HG03565 (cell line): ENCODE data around the gene SPDYE11.
"Not testable (repeated sequence)": the region's sequence is repeated elsewhere in the genome, so short reads cannot be mapped to it uniquely, and the experiment has no call there.

Experiments
- ATAC-seq: cut with Tn5 transposase; IDR thresholded peaks from one replicate; pipeline ENCODE4 v1.9.1; 2021; ENCODE audit warnings: mild to moderate bottlenecking, moderate library complexity; ENCODE audit not compliant: unreplicated experiment

Gene SPDYE11

DNA sequence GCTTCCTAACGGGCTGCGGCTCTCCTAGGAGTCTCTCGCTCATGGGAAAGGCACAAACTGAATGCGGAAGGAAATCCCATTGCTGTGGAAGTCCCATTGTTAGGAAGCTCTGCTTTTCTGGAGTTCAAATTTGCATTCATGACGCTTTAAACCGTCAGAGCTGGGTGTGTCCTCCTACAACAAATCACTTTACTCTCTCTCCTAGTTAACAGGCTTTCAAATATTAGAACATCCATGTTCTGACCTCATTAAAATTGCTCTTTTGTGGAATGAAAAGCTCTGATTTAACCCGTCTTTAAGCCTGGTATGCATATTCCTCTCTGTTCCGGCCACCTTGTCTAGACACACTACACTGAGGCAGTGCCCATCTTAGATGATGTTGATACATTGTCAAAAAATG is at the start of gene SPDYE11:
SPDYE11 (minus strand) TSS at position 101 of the 400 bp plus-strand sequence. CDS start 1,800 bp downstream, outside the sequence.
- ATAC-seq: not testable (repeated sequence)

GRCh38 chr7:73085938-73086337 is 28.2 kb upstream of the SPDYE11 start, which contains the start of gene SPDYE9:
SPDYE9 (minus strand) TSS chr7:73086038; CDS start chr7:73084238, 1,800 bp downstream.
- not testable (repeated sequence) for ATAC-seq

DNA sequence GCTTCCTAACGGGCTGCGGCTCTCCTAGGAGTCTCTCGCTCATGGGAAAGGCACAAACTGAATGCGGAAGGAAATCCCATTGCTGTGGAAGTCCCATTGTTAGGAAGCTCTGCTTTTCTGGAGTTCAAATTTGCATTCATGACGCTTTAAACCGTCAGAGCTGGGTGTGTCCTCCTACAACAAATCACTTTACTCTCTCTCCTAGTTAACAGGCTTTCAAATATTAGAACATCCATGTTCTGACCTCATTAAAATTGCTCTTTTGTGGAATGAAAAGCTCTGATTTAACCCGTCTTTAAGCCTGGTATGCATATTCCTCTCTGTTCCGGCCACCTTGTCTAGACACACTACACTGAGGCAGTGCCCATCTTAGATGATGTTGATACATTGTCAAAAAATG is 28.0 kb downstream of the SPDYE11 start, which contains the start of gene SPDYE8:
SPDYE8 (minus strand) TSS at position 101 of the 400 bp plus-strand sequence. CDS start 1,800 bp downstream, outside the sequence.
- ATAC-seq: not testable (repeated sequence)

DNA sequence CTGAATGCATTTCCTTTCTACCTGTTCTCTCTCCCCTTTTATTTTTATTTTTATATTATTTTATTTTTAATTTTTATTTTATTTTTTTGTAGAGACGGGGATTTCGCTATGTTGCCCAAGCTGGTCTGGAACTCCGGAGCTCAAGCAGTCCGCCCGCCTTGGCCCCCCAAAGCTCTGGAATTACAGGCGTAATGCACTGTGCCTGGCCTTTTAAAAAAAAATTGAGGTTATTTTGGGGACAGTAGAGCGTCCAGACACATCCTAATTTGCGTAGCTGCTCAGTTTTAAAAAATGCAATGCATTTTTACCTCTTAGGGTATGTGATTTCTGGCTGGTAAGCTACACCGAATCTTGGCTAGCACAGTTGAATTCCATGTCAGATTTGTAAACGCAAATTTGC is 51.2 kb downstream of the SPDYE11 start:
- not testable (repeated sequence) for ATAC-seq

DNA sequence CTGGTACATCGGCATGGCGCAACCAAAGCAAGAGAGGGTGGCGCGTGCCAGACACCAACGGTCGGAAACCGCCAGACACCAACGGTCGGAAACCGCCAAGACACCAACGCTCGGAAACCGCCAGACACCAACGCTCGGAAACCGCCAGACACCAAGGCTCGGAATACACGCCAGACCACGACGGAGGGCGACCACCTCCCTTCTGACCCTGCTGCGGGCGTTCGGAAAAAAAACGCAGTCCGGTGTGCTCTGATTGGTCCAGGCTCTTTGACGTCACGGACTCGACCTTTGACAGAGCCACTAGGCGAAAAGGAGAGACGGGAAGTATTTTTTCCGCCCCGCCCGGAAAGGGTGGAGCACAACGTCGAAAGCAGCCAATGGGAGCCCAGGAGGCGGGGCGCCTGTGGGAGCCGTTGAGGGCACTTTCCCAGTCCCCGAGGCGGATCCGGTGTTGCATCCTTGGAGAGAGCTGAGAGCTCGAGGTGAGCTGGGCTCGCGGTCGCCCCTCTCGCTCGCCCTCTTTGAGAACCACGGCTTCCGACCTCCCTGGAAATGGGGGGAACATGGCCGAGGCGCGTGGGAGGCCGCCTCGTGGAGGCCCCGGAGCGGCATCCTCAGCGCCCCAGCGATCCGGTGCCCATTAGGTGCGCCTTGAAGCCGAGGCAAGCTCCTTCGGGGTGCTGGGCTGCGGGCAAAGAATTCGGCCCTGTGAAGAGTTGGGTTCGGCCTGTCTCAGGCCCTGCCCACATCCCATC is 51.8 kb downstream of the SPDYE11 start:
- peak; percentile 65 for ATAC-seq

- ATAC-seq: peak; percentile 71
These were observed 52.4 kb downstream of the SPDYE11 start for GRCh38 chr7:73005356-73005692.

DNA sequence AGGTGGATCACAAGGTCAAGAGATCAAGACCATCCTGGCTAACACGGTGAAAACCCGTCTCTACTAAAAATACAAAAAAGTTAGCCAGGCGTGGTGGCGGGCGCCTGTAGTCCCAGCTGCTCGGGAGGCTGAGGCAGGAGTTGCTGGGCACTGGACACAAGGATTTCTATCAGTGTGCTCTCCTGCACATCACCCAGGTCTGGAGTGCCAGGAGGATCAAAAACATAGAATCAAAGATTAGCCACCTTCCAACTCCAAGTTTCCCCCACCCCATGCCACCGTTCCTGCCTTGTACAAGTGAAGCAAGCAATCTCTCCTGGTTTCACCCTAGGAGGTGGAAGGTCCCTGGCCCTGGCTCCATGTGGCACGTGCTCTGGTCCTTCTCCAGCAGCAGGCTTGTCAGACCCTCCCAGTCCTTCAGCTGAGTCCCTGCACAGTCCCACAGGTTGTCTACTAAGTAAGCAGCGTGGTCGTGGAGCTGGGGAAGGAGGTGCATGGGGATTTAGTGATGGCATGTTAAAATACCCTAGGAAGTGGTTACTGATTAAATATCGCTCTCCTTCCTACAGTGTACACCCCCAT is 59.7 kb downstream of the SPDYE11 start:
- not testable (repeated sequence) for ATAC-seq
